PFSK-1 (cell line): ENCODE data around the gene FLII.

Experiments used
- FOXP2 ChIP-seq: optimal IDR thresholded peaks from 2 replicates; pipeline ENCODE3; 2011; ENCODE audit warnings: borderline replicate concordance, control low read depth, inconsistent platforms; ENCODE audit not compliant: insufficient read depth; ENCODE audit errors: extremely low read length, extremely low read depth
- POLR2AphosphoS5 ChIP-seq: IDR thresholded peaks from 2 replicates; pipeline ENCODE4 v1.6.1; 2012; ENCODE audit warnings: low read depth, mild to moderate bottlenecking, control low read depth, low read length, moderate library complexity
- SIN3A ChIP-seq: IDR thresholded peaks from 2 replicates; pipeline ENCODE4 v1.6.1; 2012; ENCODE audit warnings: mild to moderate bottlenecking, low read length, moderate library complexity, borderline replicate concordance; ENCODE audit not compliant: insufficient read depth
- TAF1 ChIP-seq: IDR thresholded peaks from 2 replicates; pipeline ENCODE4 v1.6.1; 2012; ENCODE audit warnings: low read length, control low read depth, borderline replicate concordance; ENCODE audit not compliant: insufficient read depth
- TF ChIP-seq, protein P1 (sequence below), 2 experiments: IDR thresholded peaks; 2 replicates each; pipeline versions ENCODE4 v1.6.1 to v1.8.0; 2011 to 2012; ENCODE audit warnings: low read depth in 2 of 2, low read length in 2 of 2, control low read depth in 1 of 2, inconsistent platforms in 1 of 2, mild to moderate bottlenecking in 1 of 2, moderate library complexity in 1 of 2; ENCODE audit not compliant: insufficient read depth in 1 of 2

The FLII gene

GRCh38 chr17:18245038-18245776 lies 13.3 kb downstream of the FLII start:
- no peak for TF ChIP-seq SIN3A
- TF ChIP-seq TAF1: no peak
- TF ChIP-seq FOXP2: no peak
- TF ChIP-seq, protein P1, sequence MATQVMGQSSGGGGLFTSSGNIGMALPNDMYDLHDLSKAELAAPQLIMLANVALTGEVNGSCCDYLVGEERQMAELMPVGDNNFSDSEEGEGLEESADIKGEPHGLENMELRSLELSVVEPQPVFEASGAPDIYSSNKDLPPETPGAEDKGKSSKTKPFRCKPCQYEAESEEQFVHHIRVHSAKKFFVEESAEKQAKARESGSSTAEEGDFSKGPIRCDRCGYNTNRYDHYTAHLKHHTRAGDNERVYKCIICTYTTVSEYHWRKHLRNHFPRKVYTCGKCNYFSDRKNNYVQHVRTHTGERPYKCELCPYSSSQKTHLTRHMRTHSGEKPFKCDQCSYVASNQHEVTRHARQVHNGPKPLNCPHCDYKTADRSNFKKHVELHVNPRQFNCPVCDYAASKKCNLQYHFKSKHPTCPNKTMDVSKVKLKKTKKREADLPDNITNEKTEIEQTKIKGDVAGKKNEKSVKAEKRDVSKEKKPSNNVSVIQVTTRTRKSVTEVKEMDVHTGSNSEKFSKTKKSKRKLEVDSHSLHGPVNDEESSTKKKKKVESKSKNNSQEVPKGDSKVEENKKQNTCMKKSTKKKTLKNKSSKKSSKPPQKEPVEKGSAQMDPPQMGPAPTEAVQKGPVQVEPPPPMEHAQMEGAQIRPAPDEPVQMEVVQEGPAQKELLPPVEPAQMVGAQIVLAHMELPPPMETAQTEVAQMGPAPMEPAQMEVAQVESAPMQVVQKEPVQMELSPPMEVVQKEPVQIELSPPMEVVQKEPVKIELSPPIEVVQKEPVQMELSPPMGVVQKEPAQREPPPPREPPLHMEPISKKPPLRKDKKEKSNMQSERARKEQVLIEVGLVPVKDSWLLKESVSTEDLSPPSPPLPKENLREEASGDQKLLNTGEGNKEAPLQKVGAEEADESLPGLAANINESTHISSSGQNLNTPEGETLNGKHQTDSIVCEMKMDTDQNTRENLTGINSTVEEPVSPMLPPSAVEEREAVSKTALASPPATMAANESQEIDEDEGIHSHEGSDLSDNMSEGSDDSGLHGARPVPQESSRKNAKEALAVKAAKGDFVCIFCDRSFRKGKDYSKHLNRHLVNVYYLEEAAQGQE (IDR thresholded peaks at IDR 0.05; ENCODE audit: insufficient read depth in 1 of 2, low read depth in 2 of 2, low read length in 2 of 2): no peak
- no peak for TF ChIP-seq POLR2AphosphoS5

DNA sequence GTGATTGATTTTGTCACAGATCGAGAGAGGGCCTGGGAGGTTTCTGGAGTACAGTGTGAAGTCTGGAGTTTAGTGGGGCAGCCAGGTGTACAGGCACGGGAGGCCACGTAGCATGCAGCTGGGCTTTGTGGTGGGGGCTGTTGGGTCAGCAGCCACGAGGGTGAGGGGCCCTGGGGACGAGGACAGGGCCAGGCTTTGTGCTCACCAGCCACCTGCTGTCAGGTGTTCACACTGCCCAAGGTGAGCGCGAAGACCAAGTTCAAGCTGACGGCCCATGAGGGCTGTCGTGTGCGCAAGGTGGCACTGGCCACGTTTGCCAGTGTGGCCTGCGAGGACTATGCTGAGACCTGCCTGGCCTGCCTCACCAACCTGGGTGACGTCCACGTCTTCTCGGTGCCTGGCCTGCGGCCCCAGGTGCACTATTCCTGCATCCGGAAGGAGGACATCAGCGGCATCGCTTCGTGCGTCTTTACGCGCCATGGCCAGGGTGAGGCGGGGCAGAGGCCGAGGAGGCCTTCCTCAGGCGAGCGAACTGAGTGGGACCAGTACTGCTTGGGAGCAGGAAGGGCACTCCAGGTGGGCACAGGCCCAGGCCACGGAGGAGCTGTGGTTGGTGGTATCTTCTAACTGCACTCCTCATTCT lies 17.2 kb downstream of the FLII start:
- TF ChIP-seq, protein P1 (IDR thresholded peaks at IDR 0.05; ENCODE audit: insufficient read depth in 1 of 2, low read depth in 2 of 2, low read length in 2 of 2): no peak
- TF ChIP-seq SIN3A (no peak), POLR2AphosphoS5 (no peak), FOXP2 (no peak), TAF1 (no peak)

GRCh38 chr17:18240449-18240848 lies 18.1 kb downstream of the FLII start:
- TF ChIP-seq, protein P1 (IDR thresholded peaks at IDR 0.05; ENCODE audit: insufficient read depth in 1 of 2, low read depth in 2 of 2, low read length in 2 of 2): no peak
- TF ChIP-seq POLR2AphosphoS5: no peak
- no peak for TF ChIP-seq TAF1
- no peak for TF ChIP-seq SIN3A
- no peak for TF ChIP-seq FOXP2

- TF ChIP-seq, protein P1 (IDR thresholded peaks at IDR 0.05; ENCODE audit: insufficient read depth in 1 of 2, low read depth in 2 of 2, low read length in 2 of 2): no peak
- TF ChIP-seq FOXP2: no peak
- TF ChIP-seq POLR2AphosphoS5: no peak
- no peak for TF ChIP-seq TAF1
- no peak for TF ChIP-seq SIN3A
These were observed 20.2 kb downstream of the FLII start for GRCh38 chr17:18238299-18238698.

GRCh38 chr17:18237461-18237860 lies 21.1 kb downstream of the FLII start:
- TF ChIP-seq POLR2AphosphoS5: no peak
- no peak for TF ChIP-seq FOXP2
- TF ChIP-seq TAF1: no peak
- no peak for TF ChIP-seq SIN3A
- TF ChIP-seq, protein P1 (IDR thresholded peaks at IDR 0.05; ENCODE audit: insufficient read depth in 1 of 2, low read depth in 2 of 2, low read length in 2 of 2): no peak
